Kidney capillary endothelial cell (primary cell): Measurements from ENCODE around the gene SEMA4D.

Experiments
- DNase-seq: peaks from one replicate; pipeline ENCODE4 v3.0.0-alpha.2; 2018; ENCODE audit warnings: low spot score

The SEMA4D gene

DNA sequence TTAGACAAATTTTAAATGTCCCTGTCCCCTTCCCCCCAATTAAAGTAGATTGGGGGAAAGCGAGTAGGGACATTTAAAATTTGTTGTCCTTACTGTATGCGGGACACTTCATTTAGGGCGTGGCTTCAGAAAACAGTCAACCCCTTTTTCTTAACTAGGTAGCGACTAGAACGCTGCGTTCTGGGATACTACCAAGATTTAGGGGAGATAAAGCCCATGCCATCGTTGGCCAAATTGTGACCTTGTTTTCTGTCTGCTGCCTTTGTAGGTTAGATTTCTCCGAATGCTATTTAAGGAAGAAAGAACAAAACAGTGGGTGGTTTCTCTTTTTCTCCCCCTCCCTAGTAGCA, 185.7 kb downstream of the SEMA4D start:
- DNase-seq = no peak

DNA sequence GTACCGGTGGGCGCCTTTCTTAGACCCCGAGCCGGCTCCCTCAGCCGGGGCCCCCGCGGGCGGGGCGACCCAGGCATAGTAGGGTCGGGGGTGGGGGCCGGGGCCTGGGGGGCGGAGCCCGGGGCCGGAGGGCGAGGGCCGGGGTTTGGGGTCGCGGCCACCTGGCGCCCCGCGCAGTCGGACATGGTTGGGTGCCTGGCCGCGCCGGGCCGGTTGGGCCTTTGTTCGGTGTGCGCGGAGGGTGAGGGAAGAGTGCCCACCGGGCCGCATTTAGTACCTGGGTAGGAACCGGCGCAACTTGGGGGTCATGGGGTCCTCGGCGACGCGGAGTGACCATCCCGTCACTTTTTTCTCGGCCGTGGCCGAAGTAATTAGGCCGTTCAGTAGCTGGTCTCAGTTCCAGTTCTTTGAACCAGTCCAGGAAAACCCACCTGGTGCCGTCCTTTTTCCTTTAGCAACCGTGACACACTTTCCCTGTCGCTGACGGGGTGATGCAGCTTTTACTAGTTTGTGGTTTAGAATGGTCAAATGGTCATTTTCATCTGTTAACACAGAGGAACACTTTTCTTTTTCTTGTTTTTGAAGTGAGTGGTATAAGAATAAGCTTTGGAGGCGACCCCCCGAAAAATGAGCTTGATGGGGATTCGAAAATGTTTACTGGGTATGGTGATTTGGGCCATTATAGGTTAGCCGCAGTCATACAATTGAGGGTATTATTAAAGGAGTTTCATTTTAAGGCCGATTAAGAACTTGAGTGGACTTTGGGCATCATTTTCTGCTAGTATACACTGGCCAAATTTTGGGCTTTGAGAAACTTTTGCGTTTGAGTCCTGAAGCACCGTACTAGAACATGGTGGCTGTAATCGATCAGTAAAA, 186.3 kb downstream of the SEMA4D start:
- no peak for DNase-seq
